MM.1S (cell line): ENCODE data around the gene SYNE2.

Experiments
- DNase-seq: peaks from one replicate; pipeline ENCODE4 v3.0.0-alpha.2; 2015
- H2AFZ ChIP-seq: fragments of 300-600 bp; sonication (generic); 2 replicates; pipeline ENCODE4 v1.6.0; 2016; ENCODE audit warnings: antibody characterized with exemption, low read length
- H3F3A ChIP-seq: fragments of 300-600 bp; sonication (generic); 2 replicates; pipeline ENCODE4 v1.6.1; 2016; ENCODE audit warnings: mild to moderate bottlenecking, antibody characterized with exemption, low read length, moderate library complexity, mixed read lengths; ENCODE audit not compliant: insufficient read depth
- H3K27ac ChIP-seq: fragments of 300-600 bp; sonication (generic); 2 replicates; pipeline ENCODE4 v1.5.1; 2016; ENCODE audit warnings: mild to moderate bottlenecking, low read length
- H3K27me3 ChIP-seq: fragments of 300-600 bp; sonication (generic); replicated peaks from 2 replicates; pipeline ENCODE4 v1.6.0; 2016; ENCODE audit warnings: low read length; ENCODE audit not compliant: insufficient read depth
- H3K36me3 ChIP-seq: fragments of 300-600 bp; sonication (generic); replicated peaks from 2 replicates; pipeline ENCODE4 v1.6.1; 2016; ENCODE audit warnings: mild to moderate bottlenecking, low read length, mixed read lengths; ENCODE audit not compliant: insufficient read depth
- H3K4me1 ChIP-seq: fragments of 300-600 bp; sonication (generic); 2 replicates; pipeline ENCODE4 v1.6.1; 2016; ENCODE audit warnings: low read length, mixed read lengths
- H3K4me2 ChIP-seq: fragments of 300-600 bp; sonication (generic); 2 replicates; pipeline ENCODE4 v1.6.0; 2016; ENCODE audit warnings: low read depth, low read length
- H3K4me3 ChIP-seq: fragments of 300-600 bp; sonication (generic); 2 replicates; pipeline ENCODE4 v1.5.1; 2016; ENCODE audit warnings: low read length, mixed read lengths
- H3K79me2 ChIP-seq: fragments of 300-600 bp; sonication (generic); 2 replicates; pipeline ENCODE4 v1.6.1; 2016; ENCODE audit warnings: mixed run types, low read length, mixed read lengths
- H3K9ac ChIP-seq: fragments of 300-600 bp; sonication (generic); 2 replicates; pipeline ENCODE4 v1.6.1; 2016; ENCODE audit warnings: low read length, mixed read lengths
- H3K9me2 ChIP-seq: fragments of 300-600 bp; sonication (generic); replicated peaks from 2 replicates; pipeline ENCODE4 v1.6.1; 2016; ENCODE audit warnings: mild to moderate bottlenecking, low read length, mixed read lengths; ENCODE audit not compliant: insufficient read depth
- H3K9me3 ChIP-seq: fragments of 300-600 bp; sonication (generic); replicated peaks from 2 replicates; pipeline ENCODE4 v1.6.1; 2016; ENCODE audit warnings: mild to moderate bottlenecking, low read length, mixed read lengths; ENCODE audit not compliant: insufficient read depth
- H4K20me1 ChIP-seq: fragments of 300-600 bp; sonication (generic); 2 replicates; pipeline ENCODE4 v1.6.1; 2016; ENCODE audit warnings: mild to moderate bottlenecking, low read length, moderate library complexity, mixed read lengths; ENCODE audit not compliant: insufficient read depth
- CTCF ChIP-seq: fragments of 300-600 bp; sonication (generic); IDR thresholded peaks from 2 replicates; pipeline ENCODE4 v1.5.1; 2016; ENCODE audit warnings: antibody characterized with exemption, low read length, mixed read lengths
- EZH2 ChIP-seq: fragments of 300-600 bp; sonication (generic); optimal IDR thresholded peaks from 2 replicates; pipeline ENCODE3; 2017; ENCODE audit warnings: low read depth, mild to moderate bottlenecking, antibody characterized with exemption, low read length, mixed read lengths
- EZH2phosphoT487 ChIP-seq: fragments of 300-600 bp; sonication (generic); IDR thresholded peaks from 2 replicates; pipeline ENCODE4 v1.6.1; 2018; ENCODE audit warnings: antibody characterized with exemption, low read length

SYNE2 gene

GRCh38 chr14:64074961-64075612, 222.3 kb downstream of the SYNE2 start:
- no peaks in the 10 kb centered on the region for H3F3A ChIP-seq
- no peak overlapping the region for H3K27ac ChIP-seq
- TF ChIP-seq EZH2, result no peak
- TF ChIP-seq CTCF, result no peak
- no peak for TF ChIP-seq EZH2phosphoT487
- H2AFZ ChIP-seq, result no peak overlapping the region
- DNase-seq, result no peak
- H3K79me2 ChIP-seq, result no peaks in the 10 kb centered on the region
- no peaks in the 10 kb centered on the region for H3K27me3 ChIP-seq
- no peaks in the 10 kb centered on the region for H3K4me1 ChIP-seq
- H3K4me3 ChIP-seq, result no peak overlapping the region
- H3K36me3 ChIP-seq, result no peaks in the 10 kb centered on the region
- H4K20me1 ChIP-seq, result no peaks in the 10 kb centered on the region
- H3K9me2 ChIP-seq, result no peaks in the 10 kb centered on the region
- no peak overlapping the region for H3K4me2 ChIP-seq
- no peak overlapping the region for H3K9ac ChIP-seq
- H3K9me3 ChIP-seq, result no peaks in the 10 kb centered on the region

- no peak overlapping the region for H2AFZ ChIP-seq
- H3K79me2 ChIP-seq, result no peaks in the 10 kb centered on the region
- no peaks in the 10 kb centered on the region for H3K27me3 ChIP-seq
- TF ChIP-seq EZH2 (no peak), CTCF (no peak), EZH2phosphoT487 (no peak)
- no peaks in the 10 kb centered on the region for H3K4me1 ChIP-seq
- no peaks in the 10 kb centered on the region for H3K9me3 ChIP-seq
- no peaks in the 10 kb centered on the region for H4K20me1 ChIP-seq
- no peak for DNase-seq
- H3K4me2 ChIP-seq, result no peak overlapping the region
- H3K9ac ChIP-seq, result no peak overlapping the region
- H3K36me3 ChIP-seq, result no peaks in the 10 kb centered on the region
- no peaks in the 10 kb centered on the region for H3F3A ChIP-seq
- H3K27ac ChIP-seq, result no peak overlapping the region
- no peaks in the 10 kb centered on the region for H3K9me2 ChIP-seq
- no peak overlapping the region for H3K4me3 ChIP-seq
Measured at GRCh38 chr14:64075613-64076005, 222.8 kb downstream of the SYNE2 start.

GRCh38 chr14:64080452-64080851, 227.6 kb downstream of the SYNE2 start:
- Histone ChIP-seq H3K4me3 (no peak overlapping the region), H3K4me1 (no peaks in the 10 kb centered on the region), H3K27ac (no peak overlapping the region), H3K79me2 (no peaks in the 10 kb centered on the region), H3K9me2 (no peaks in the 10 kb centered on the region), H3K27me3 (no peaks in the 10 kb centered on the region), H3K4me2 (no peak overlapping the region), H3F3A (no peaks in the 10 kb centered on the region), H3K36me3 (no peaks in the 10 kb centered on the region), H3K9me3 (no peaks in the 10 kb centered on the region), H4K20me1 (no peaks in the 10 kb centered on the region), H2AFZ (no peak overlapping the region), H3K9ac (no peak overlapping the region)
- DNase-seq, result no peak
- no peak for TF ChIP-seq EZH2
- no peak for TF ChIP-seq EZH2phosphoT487
- no peak for TF ChIP-seq CTCF
